GM19193 (cell line): ENCODE measurements around the gene TREM1.

Experiments
- POLR2A ChIP-seq: IDR thresholded peaks from 4 replicates; pipeline ENCODE4 v1.6.1; 2011; ENCODE audit not compliant: insufficient read depth, insufficient read length; ENCODE audit errors: extremely low read depth

TREM1 gene

DNA sequence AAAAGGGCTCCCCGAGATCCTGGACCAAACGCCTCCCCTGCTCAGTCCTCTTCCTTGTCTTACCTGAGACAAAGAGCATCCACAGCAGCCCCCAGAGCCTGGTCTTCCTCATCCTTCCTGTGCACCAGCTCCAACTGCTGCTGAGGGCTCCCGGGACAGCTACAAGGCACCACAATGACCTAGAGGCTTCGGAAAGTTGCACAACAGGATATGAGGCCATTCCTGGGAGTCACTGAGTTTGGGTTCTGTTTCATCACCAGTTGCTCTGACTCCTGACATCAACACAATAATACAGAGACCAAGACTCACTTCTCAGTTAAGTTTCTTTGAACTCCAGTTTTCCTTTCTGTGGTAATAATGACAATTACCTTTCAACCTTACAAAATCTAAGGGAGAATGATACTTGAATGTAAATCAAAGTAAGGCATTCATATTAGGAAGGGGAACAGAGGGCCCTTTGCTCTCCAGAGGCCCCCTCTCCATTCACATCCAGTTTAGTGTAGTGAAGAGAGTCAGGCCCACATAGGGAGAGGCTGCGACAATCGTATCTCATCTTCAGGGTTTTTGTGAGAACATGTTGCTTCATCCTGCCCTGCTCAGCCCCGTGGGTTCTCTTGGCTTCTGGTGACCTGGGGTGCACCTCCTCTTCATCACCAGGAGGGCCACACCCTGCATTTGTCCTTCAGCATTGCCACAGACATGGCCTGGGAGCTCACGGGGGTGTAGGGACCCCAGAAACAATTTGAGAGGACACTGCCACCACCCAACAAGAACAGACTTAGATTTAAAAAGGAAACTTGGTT lies at the start of gene TREM1:
TREM1 (minus strand) TSS at position 139 of the 803 bp plus-strand sequence; CDS start at position 112, 27 bp downstream.
- no peak for TF ChIP-seq POLR2A

DNA sequence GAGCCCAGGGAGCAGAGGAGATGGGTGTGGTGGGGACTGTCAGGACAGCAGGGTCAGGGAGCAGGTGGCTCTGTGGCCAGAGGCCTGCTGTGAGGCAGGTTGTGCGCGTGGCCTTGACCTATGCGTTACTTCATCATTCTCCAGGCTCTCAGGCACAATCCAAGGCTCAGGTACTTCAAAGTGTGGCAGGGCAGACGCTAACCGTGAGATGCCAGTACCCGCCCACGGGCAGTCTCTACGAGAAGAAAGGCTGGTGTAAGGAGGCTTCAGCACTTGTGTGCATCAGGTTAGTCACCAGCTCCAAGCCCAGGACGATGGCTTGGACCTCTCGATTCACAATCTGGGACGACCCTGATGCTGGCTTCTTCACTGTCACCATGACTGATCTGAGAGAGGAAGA lies 49.5 kb upstream of the TREM1 start:
- no peak for TF ChIP-seq POLR2A

DNA sequence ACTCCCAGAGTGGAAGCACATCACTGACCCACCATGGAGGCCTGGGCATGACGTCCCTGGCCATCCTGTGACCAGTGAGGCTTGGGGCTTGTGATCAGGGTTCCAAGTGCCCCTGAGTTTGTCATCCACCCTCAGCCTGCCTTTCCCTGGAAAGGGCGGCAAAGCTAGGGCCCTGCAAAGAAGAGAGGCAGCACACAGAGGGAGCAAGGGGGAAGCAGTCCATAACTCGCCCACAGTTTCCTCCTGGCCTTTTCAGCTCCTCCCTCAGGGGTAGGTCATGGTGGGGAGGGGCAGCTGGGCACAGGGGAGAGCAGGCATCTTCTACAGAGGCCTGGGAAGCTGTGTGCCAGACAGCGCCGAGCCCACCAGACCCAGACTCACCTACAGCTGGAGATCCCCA lies 48.8 kb upstream of the TREM1 start, which contains the start of gene NCR2:
NCR2 (plus strand) TSS at position 313 of the 400 bp plus-strand sequence. CDS start 269 bp downstream, outside the sequence.
- no peak for TF ChIP-seq POLR2A

DNA sequence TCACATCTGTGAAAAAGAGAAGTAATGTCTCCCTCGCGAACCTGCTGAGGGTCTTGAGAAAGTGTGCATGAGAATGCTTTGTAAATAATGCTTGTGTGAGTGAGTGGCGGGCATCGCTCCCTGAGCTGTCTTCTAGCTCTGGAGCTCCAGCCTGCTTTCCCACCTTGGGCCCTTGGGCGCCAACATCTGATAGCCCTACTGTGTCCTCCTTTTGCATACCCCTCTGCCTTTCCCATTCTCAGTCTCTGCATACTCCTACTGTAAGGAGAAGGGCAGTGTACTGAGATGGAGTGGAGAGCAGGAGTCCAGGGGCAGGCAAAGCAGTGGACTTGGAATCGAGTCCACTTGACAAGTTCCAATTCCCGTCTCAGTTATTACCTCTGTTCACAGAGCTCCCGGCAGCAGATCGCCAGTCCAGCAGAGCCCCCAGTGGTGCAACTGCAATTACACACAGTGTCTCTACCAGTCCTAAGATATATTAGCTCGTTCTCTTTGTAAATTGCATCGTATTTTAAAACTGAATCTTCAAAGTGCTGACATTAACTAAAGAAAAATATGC lies 48.1 kb upstream of the TREM1 start:
- TF ChIP-seq POLR2A = no peak

DNA sequence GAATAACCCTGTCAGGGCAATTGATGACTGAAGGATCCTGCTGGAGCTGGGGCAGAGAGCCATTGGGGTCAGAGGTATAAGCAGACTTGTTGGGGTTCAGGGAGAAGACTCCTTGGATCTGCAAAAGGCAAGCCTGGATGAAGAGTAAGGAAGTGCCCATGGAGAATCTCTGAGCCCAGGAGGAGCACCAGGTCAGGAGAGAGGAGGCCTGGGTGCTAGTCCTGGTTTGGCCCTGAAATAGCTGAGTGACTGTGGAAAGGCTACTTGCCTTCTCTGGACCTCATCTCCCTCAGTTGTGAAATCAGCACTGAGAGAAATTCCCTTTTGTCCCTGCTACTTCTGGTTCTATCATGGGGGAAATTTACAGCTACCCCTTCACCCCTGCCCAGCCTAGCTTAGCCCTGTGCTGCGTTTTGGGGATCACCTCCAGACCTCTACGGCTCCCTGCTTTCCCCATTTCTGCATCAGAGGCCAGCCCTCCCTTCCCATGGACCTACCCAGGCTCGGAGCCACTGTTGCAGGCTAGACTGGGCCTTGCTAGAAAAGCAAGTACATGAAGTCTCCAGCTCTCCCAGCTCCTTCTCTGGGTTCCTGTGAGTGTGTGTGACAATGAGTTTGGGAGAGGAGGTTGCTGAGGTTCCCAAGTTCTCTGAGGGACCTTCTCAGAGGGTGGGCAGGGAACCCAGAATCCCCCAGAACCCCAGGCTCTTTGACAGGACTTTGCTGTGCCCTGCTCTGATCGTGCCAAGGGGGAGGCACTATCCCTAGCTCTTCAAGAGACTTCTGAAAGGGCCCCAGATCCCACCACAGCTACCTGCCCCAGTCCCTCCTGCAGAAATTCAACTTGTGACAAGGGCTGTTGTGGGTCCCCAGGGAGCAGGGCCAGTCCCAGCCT lies 46.6 kb upstream of the TREM1 start:
- TF ChIP-seq POLR2A = no peak

DNA sequence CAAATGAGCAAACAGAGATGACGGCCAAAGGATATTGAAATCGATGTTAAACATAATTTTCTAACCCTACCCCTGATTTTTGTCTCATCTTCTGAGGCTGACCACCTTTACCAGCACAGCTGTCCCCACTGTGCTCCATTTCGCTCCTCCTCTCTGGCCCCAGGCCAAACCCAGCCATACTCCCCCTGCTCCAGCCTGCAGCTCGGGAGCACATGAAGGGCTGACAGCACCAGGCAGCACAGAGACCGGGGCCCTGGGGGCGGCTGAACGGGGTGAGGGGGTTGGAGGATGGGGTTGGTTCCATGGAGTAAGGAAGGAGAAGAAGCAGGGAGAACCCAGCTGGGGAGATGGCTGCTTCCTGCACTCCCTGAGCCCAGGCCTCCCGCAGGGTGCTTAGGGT lies 45.8 kb upstream of the TREM1 start:
- no peak for TF ChIP-seq POLR2A

DNA sequence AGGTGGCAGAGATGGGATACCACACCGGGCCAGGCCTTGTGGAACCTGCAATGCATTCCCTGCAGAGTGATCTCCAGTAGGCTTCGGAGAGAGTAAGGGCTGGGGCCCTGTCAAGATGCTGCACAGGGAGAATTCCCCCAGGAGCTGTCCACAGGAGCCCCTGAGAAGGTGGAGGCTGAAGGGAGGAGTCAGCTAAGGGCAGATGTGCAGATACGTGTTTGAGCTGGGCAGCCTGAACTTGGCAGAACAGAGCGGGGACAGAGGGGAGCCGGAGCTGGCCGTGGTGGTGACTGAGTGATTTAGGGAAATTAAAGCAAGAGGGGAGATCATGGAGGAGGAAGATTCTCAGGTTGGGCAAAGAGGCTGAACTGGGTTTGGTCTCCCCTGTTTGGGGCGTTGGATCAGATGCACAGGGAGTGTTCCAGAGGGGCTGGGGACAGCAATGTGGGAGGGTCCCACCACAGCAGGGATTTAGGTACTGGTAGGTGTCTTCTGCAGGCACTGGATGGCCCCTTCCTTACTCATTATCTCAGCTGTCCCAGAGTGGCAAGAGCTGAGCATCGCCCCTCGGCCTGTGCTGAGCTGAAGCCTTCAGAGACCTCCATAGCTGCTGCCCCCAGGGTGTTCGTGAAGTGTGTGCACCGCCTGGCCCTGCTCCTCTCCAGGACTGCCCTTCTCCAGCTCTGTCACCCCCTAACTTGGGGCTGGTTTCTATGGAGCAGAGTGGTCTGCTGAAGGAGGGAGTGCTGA lies 45.1 kb upstream of the TREM1 start:
- TF ChIP-seq POLR2A = no peak

DNA sequence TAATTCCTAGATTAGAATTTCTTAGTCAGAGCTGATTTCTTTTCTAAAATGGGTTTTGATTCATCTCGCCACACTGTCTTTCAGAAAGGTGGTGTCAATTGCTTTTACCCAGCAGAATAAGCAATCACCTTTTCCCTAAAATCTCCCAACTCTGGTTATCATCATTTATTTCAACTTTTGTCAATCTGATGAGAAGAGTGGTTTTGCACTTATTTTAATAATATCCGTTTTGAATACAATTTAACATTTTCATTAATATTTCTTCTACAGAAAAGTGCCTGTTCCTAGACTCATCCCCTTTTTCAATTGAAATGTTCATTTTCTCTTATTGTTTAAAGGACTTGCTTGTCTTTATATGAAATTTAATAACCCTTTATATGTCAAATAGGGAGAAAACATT lies 40.7 kb upstream of the TREM1 start:
- no peak for TF ChIP-seq POLR2A

DNA sequence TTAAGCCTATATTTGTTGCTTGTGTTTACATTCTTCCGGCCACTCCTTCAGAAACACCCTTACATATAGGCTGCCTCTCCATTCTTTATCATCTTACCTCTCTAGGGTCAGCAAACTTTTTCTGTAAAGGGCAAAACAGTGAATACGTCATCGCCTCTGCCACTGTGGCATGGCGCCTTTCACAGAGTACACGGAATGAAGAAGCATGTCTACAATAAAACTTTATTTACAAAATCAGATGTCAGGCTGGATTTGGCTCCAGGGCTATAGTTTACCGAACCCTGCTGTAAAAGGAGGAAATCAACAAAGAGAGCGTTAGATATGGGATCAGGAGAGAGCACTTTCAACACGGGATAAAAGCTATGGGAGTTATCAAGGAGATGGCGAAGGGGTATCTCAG lies 39.6 kb upstream of the TREM1 start:
- TF ChIP-seq POLR2A = no peak

DNA sequence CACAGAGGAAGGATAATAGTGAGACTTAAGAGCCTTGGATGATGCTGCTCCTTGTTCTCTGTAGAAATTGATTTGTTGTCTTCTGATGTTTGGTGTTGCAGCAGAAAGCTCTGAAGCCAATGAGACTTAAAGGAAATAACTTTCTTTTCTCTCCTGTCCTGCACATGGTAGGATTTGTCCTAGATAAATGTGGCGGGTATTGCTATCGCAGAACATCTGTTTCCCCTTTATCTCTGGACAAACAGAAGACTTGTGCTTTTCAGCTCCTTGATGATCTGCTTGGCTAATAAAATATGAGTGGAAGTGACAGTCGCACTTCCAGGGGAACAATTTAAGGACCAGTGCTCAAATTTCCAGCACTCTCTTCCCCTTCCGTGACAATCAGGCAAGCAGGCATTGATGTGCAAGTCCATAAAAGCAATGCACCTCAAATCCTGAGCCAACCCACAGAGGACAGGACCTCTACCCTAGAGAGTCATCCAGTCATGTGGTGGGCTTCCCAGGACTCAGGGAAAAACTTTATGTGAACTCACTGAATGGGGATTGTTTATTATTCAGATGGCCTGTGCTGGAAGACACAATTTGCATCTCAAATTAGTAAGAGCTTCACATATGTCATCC lies 39.1 kb upstream of the TREM1 start:
- no peak for TF ChIP-seq POLR2A

DNA sequence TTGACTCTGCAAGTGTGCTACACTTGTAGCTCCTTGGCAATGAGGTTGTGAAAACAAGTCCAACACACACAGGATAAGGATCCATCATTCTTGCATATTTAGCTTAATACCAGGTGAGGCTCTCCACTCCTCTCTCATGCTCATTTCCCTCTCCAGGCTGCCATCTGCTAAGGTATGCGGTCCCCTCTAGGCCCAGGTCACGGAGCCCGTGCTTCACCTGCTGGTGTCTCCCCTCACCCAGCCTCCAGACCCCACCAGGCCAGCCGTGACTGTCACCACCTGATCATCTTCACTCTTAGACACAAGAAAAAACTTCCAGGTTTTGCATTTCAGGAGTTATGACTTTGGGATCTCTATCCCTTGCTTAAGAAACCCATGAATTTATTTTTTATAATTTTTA lies 34.7 kb upstream of the TREM1 start:
- no peak for TF ChIP-seq POLR2A

DNA sequence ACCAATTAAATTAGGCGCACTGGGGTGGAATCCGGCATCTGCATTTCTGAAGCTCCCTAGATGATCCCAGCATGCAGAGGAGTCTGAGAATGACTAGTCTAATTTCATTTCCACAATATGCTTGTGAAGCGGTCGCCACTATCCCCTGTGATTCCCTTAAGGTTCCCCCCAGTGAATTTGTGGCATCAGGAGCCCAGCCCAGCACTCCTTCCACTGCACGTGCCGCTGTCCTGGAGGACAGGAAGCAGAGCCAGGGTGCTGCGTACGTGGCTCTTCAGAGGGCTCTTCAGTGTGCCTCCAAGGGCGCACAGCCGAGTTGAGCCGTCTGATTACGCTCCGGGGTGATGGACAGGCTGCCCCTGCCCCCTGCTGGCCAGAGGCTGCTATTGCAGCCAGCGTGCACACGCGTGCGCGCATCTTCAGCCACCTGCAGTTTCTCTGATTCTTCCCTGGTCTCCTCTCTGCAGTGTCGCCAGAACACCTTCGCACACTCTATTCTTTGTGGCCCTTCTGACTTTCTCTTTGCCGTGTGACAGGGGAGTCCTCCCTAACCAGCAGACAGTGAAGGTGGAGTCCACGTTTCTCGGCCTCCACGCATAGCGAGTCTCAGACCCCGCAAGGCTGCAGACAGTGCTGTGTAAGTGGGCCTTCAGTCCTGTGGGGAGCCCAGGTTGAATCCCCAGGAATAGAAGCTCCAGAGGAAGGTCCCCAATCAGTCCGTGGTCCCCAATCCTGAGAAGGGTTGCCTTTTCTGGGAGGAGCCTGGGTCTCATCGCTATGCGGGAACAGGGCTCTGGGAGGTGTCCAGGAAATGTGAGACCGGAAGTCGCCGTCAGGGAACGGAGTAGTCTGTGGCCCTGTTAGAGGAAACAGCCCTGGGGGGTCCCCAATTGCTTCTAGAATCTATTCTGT lies 32.4 kb upstream of the TREM1 start:
- no peak for TF ChIP-seq POLR2A

DNA sequence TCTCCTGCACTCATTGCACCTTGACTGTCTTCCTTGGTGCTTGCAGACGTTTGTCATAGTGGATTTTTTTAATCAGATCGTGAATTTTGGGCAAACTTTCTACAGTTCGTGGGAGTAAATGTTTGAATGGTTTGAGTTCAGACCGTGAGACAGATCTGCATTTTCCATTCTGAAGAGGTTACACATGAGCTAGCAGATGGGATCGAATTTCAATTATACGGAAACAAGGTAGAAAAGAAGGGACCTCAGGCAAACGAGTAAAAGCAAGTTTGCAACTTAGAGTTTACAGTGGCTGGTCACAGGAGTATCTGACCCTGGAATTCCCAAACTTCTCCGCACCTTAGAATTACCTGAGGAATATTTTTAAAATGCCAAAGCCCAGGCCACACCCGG lies 31.8 kb upstream of the TREM1 start:
- TF ChIP-seq POLR2A = no peak
